Hindlimb muscle (tissue), 1 donor: ENCODE results near the gene DUSP1. TPM values are rescaled to one million over a fixed set of nuclear protein-coding genes. Genes with fewer than 3 reads are reported as not detected.

Experiments
- DNase-seq: peaks from one replicate; pipeline ENCODE4 v3.0.0-alpha.2; 2013
- polyA plus RNA-seq: library from polyadenylated mRNA; unstranded; fragments of 120-200 nt; gene quantifications from one replicate; pipeline ENCODE4 v1.2.1, GENCODE V29; 2013; ENCODE audit not compliant: insufficient read length

DUSP1 gene
- polyA plus RNA-seq, 1 donor = 70.4 TPM

DNA sequence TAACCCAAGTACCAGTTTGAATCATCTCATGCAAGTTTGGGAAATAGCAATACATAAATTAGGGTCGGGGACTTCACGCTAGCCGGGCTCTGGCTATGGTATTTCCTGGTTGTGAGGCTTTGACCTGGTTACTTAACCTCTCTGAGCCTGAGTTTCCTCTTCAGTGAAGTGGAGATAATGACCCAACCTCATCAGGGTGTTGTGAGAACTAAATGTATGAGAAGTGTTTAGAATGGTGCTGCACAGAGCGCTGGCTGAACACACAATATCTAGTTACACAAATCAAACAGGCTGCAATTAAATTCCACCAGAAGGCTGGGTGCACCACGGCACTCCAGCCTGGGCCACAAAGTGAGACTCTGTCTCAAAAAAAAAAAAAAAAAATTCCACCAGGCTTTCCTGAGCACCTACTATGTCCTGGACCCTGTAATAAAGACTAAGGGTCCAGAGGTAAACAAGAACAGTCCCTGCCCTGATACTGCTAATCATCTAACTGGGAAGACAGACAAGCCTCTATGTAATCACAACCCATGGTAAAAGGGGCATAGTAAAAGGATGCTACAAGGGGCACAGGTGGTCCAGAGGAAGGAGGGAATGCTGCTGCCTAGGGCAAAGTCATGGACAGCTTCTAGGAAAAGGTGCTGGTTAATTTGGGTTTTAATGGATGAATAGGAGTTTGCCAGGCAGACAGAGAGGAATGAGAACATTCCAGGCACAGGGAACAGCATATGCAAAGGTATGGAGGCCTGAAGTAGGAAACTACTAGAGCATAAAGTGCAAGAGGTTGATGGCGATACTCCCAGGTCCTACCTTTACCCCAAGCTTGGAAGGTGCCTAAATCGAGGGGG lies 27.7 kb downstream of the DUSP1 start:
- no peak for DNase-seq

DNA sequence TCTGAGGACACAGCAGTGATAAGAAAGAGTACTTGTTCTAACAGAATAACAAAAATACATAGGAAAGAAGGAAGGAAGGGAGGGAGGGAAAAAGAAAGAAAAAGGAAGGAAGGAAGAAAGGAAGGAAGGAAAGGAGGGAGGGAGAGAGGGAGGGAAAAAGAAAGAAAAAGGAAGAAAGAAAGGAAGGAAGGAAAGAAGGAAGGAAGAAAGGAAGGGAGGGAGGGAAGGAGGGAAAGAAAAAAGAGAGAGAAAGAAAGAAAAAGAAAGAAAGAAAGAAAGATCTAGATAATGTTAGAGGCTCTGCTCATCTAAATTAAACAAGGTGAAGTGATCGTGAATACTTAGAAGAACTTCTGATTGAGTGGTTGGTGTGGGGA lies 29.8 kb downstream of the DUSP1 start:
- DNase-seq = no peak

GRCh38 chr5:172740428-172741205 lies 30.4 kb downstream of the DUSP1 start:
- DNase-seq = peak; percentile 66

DNA sequence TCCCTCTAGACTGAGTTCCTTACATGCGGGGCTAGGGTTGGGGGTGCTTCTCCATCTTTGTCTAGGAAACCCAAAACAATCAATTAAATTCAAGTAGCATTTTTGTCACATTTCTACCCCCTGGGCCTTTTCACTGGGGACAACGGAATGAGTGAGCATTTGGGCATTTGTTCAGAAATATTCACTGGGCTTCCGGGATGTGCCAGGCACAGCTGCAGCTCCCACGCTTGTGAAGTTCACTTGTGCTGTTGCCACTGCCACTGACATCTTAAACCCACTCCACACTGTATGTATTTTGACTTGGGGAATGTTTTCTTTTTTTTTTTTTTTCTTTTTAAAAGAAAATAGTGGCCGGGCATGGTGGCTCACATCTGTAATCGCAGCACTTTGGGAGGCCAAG lies 31.6 kb downstream of the DUSP1 start:
- no peak for DNase-seq

- no peak for DNase-seq
Observed at GRCh38 chr5:172736508-172737135, 34.4 kb downstream of the DUSP1 start.

DNA sequence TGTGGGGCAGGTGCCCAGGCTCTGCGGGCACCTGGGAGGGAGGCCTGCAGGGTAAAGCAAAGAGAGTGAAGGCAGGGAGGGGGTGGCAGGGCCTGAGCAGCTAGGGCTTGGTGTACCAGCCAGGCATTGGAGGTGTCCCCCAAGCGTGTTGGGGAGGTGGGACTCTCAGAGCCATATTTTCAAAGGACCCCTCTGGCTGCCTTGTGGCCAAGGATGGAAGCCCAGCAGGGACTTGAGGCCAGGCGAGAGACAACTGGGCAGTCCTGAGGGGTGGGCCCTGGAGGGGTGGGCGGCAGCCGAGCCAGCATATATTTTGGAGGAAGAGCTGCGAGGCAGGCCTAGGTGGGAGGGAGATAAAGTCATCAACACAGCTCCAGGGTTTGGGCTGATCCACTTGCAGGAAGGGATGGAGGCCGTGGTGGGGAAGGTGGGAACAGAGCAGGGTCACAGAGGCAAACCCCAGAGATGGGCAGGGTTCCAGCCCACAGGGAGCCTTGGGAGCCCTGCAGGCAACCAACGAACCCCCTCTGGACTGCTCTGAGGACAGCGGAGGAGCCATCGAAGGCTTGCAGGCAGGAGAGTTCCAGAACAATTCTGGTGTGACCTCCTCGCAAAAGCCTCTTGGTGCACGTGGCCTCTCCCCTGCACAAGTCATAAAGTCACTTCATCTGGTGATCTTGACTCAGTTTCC lies 35.7 kb downstream of the DUSP1 start:
- DNase-seq = no peak

DNA sequence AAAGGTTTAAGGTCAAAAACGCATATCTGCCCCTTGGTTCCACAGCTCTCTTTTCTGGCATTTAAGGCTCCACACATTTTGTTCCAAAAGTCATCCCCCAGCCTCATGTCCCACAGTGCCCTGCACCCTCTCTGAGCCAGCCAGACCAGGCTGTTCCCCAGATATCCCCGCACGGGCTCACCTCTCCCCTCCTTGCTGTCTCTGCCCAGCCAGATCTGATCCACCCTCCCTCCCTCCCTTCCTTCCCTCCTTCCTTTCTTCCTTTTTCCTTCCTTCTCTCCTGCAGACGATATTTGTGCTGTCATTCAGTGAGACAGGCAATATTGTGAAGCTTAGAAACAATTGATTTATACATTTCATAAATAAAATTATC lies 37.0 kb downstream of the DUSP1 start:
- no peak for DNase-seq

GRCh38 chr5:172733131-172733973 lies 37.6 kb downstream of the DUSP1 start:
- DNase-seq = peak; percentile 88

GRCh38 chr5:172732201-172732865 lies 38.7 kb downstream of the DUSP1 start:
- no peak for DNase-seq

DNA sequence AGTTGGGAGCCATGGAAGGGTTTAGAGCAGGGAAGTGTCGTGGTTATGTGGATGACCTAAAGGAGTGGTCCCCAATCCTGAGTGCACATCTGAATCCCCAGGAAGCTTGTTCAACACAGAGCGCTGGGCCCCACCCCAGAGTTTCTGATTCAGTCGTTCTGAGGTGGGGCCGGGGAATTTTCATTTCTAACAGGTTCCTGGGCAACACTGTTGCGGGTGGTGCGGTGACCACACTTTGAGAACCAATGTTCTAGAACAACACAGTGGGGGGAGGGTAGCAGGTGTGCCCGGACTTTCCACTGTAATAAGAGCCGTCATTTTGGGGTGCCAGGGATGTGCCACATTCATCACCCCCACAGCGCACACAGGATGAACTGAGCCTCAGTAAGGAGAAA lies 39.3 kb downstream of the DUSP1 start:
- DNase-seq = no peak

DNA sequence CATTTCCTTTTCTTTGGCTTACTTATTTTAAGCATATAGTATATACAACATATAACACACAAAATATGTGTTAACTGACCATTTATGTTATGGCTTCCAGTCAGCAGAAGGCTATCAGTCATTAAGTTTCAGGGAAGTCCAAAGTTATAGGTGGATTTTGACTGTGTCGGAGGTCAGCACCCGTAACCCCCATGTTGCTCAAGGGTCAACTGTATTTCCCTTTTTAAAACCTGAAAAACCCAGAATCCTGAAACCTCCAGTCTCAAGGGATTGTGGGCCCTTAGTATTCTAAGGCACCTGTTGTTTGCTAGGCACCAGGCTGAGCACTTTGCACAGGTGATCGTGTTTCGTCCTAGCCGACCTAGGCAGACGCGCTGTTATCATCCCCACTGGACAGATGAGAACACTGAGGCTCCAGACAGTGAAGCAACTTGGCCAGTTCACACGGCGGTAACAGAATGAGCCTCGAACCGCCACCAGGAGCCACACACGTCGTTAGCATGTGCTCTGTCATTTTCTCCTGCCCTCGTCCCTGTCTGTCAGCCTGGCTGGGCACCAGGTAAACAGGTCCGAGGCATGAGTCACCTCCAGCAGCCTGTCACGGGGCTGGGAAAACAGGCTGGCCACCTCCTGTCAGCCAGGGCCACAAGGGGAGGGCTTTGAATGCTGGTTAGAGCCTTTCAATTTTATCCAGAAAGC lies 39.9 kb downstream of the DUSP1 start:
- no peak for DNase-seq

DNA sequence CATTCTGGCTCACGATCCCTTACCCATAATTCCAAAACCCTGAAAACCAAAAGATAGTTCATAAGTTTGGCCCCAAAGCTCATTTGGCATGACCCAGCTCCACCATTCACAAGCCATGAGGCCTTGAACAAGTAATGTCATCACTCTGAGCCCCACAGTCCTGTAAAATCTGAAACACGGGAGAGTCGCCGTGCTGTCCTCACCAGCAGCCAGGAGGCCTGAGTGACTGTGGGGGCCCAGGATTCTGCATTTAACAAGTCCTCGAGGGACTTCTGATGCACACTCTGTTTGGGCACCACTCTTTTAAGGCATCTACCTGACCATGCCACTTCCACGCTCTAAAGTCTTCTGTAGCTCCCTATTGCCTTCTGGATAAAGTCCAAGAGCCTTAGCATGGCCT lies 40.8 kb downstream of the DUSP1 start:
- DNase-seq = no peak

- no peak for DNase-seq
Observed at GRCh38 chr5:172729588-172729987, 41.4 kb downstream of the DUSP1 start.

GRCh38 chr5:172728481-172729241 lies 42.3 kb downstream of the DUSP1 start:
- no peak for DNase-seq

GRCh38 chr5:172727551-172727950 lies 43.4 kb downstream of the DUSP1 start:
- no peak for DNase-seq

- DNase-seq = no peak
Observed at GRCh38 chr5:172726966-172727365, 44.0 kb downstream of the DUSP1 start.

GRCh38 chr5:172725785-172726184 lies 45.2 kb downstream of the DUSP1 start:
- no peak for DNase-seq

GRCh38 chr5:172725273-172725672 lies 45.7 kb downstream of the DUSP1 start:
- DNase-seq = no peak

DNA sequence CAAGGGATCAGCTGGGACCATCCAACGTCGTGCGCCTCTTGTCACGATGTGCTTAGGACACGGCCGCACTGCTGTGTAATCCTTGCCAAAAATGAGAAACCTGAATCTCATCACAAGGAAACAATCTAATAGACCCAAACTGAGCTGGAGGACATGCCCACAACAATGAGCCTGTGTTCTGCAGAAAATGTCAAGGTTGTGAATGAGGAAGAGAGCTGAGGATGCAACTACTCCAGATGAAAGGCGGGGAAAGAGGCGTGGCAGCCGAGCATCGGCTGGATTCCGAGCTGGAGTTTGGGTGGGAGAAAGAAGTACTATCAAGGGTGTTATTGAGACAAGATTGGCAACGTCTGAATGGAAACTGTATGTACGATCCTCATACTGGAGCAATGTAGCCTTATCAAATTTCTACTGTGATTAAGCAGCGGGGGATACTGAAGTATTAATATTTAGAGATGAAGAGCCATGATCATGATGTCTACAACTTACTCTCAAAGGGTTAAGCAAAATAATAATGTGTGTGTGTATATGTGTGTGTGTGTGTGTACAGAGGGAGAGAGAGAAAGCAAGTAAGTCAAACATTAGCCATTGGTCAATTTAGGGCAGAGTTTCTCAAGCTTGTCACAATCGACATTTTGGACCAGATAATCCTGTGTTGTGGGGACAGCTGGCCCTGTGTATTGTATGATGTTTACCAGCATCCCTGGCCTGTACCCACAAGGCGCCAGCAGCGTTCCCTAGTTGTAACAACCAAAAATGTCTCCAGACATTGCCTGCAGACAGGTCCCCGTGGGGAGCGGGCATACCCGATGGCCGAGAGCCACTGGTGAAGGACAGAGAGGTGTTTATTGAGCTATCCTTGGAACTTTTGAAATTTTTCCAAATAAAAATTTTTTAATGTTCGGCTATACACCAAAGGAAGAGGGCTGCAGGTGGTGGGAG lies 46.5 kb downstream of the DUSP1 start:
- no peak for DNase-seq
